ENCODE results near the gene OR4D10. TPM values are rescaled to one million over a fixed set of nuclear protein-coding genes. Genes with fewer than 3 reads are reported as not detected.

OR4D10 gene
- total and polyA plus RNA-seq, 9 of the 15 experiments (the other 6 are each of a cell fraction or from before 2014, with no cell fraction given): not detected

DNA sequence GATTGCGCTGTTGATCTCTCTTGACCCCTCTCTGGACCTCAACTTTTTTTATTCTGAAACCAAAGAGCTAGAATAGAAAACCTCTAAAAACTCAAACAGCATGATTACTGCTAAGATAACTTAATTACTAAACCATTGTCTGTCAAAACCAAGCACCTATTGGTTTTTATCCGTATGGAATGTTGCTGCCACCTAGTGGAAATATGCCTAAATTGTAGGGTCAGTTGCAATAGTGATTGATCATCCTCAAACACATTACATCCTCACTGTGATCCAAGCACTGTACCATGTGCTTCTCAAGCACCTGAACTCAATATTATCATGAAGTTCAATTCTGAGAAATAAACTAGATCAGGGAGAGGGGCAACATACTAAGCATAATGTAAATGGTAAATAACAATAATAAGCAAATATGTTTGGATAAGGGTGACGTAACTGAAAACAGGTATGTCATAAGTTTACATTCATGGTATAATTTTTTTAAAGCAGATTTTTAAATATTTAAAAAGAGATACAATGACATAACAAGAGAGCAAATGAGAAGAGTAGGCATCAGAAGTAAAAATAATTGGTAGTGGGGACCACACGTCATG is 43.1 kb upstream of the OR4D10 start:
- no peaks in the 10 kb centered on the region for H4K20me1 ChIP-seq (replicated peaks; ENCODE audit: control insufficient read depth, insufficient read depth, low read length)
- H3K9ac ChIP-seq (ENCODE audit: insufficient read depth in 1 of 2, low read depth in 2 of 2, low read length in 2 of 2): no peak overlapping the region
- FAIRE-seq (peak; percentile 88), ATAC-seq (peak; percentile 86), DNase-seq (ENCODE audit: extremely low read depth in 1 of 4, low spot score in 3 of 4) (peak; percentile 56 to 68 (median 66))
- H3K36me3 ChIP-seq (ENCODE audit: control insufficient read depth, insufficient read depth, low read length): no peaks in the 10 kb centered on the region
- POLR2A ChIA-PET: no interaction called here
- H3K27ac ChIP-seq (ENCODE audit: extremely low read depth, low read depth, low read length): no peak overlapping the region
- in situ Hi-C loops (cut with MboI) (loop anchor here (10.0 kb wide), 1 partner anchor 255 kb away; the partner anchor contains the start of gene DTX4), intact Hi-C loops (cut with micrococcal nuclease) (loop anchor here (1.0 to 5.0 kb wide), 4 partner anchors 143 to 259 kb away; no protein-coding TSS in a partner anchor)
- WGBS (ENCODE audit: insufficient coverage, low coverage, missing lambda C conversion rate): 23% methylated on average over 4 of the region's 4 CpGs
- no peaks in the 10 kb centered on the region for H3K9me3 ChIP-seq (replicated peaks; ENCODE audit: control insufficient read depth, insufficient read depth, low read depth, low read length)
- no peaks in the 10 kb centered on the region for H3K9me1 ChIP-seq (ENCODE audit: control insufficient read depth, insufficient read depth, low read length)
- H3K27me3 ChIP-seq (ENCODE audit: control insufficient read depth in 2 of 2, insufficient read depth in 2 of 2, low read length in 2 of 2): no peaks in the 10 kb centered on the region
- CTCF ChIA-PET (ENCODE audit: low intra/inter-chr PET ratio): interaction anchor here (0.6 to 2.2 kb wide), 3 partner anchors 258 to 377 kb away, joined by 3 to 12 read pairs (median 3); partner anchors contain the start of gene DTX4
- no peak overlapping the region for H3K4me3 ChIP-seq
- H2AFZ ChIP-seq (ENCODE audit: low read depth, low read length): no peak overlapping the region
- H3K4me1 ChIP-seq (replicated peaks in 1 of 2; ENCODE audit: control insufficient read depth in 2 of 2, insufficient read depth in 2 of 2, low read length in 2 of 2): no peaks in the 10 kb centered on the region
- no peaks in the 10 kb centered on the region for H3K79me2 ChIP-seq (ENCODE audit: control insufficient read depth, insufficient read depth, low read length)
- BruUV-seq (replicated peaks): no TSS peak
- H3K4me2 ChIP-seq (ENCODE audit: insufficient read depth, low read length): no peak overlapping the region
- TF ChIP-seq NFRKB (IDR thresholded peaks at IDR 0.05; ENCODE audit: low read depth): no peak
- TF ChIP-seq PBX2 (CRISPR knock-in tag; IDR thresholded peaks at IDR 0.05; ENCODE audit: low read depth): no peak
- TF ChIP-seq PBX2 (tag; conservative IDR thresholded peaks at IDR 0.05; ENCODE audit: low read depth): peak; percentile 67; the same call in 1 of the 2 replicates
- TF ChIP-seq SIRT6 (IDR thresholded peaks at IDR 0.05; ENCODE audit: low read depth, low read length): no peak
- no peak for TF ChIP-seq TEAD4 (IDR thresholded peaks at IDR 0.05; ENCODE audit: low read length)
- no peak for TF ChIP-seq TEAD4 (CRISPR knock-in tag; IDR thresholded peaks at IDR 0.05; ENCODE audit: borderline replicate concordance)
- no peak for TF ChIP-seq POU5F1 (IDR thresholded peaks at IDR 0.05; ENCODE audit: borderline replicate concordance, low read depth, low read length, partially characterized antibody)
- TF ChIP-seq, protein P1, sequence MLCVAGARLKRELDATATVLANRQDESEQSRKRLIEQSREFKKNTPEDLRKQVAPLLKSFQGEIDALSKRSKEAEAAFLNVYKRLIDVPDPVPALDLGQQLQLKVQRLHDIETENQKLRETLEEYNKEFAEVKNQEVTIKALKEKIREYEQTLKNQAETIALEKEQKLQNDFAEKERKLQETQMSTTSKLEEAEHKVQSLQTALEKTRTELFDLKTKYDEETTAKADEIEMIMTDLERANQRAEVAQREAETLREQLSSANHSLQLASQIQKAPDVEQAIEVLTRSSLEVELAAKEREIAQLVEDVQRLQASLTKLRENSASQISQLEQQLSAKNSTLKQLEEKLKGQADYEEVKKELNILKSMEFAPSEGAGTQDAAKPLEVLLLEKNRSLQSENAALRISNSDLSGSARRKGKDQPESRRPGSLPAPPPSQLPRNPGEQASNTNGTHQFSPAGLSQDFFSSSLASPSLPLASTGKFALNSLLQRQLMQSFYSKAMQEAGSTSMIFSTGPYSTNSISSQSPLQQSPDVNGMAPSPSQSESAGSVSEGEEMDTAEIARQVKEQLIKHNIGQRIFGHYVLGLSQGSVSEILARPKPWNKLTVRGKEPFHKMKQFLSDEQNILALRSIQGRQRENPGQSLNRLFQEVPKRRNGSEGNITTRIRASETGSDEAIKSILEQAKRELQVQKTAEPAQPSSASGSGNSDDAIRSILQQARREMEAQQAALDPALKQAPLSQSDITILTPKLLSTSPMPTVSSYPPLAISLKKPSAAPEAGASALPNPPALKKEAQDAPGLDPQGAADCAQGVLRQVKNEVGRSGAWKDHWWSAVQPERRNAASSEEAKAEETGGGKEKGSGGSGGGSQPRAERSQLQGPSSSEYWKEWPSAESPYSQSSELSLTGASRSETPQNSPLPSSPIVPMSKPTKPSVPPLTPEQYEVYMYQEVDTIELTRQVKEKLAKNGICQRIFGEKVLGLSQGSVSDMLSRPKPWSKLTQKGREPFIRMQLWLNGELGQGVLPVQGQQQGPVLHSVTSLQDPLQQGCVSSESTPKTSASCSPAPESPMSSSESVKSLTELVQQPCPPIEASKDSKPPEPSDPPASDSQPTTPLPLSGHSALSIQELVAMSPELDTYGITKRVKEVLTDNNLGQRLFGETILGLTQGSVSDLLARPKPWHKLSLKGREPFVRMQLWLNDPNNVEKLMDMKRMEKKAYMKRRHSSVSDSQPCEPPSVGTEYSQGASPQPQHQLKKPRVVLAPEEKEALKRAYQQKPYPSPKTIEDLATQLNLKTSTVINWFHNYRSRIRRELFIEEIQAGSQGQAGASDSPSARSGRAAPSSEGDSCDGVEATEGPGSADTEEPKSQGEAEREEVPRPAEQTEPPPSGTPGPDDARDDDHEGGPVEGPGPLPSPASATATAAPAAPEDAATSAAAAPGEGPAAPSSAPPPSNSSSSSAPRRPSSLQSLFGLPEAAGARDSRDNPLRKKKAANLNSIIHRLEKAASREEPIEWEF (CRISPR knock-in tag; IDR thresholded peaks at IDR 0.05): peak; percentile 86; the same call in 1 of the 2 replicates
- peak; percentile 55 for TF ChIP-seq MEIS2 (IDR thresholded peaks at IDR 0.05; ENCODE audit: partially characterized antibody)
- TF ChIP-seq TCF15 (CRISPR knock-in tag; IDR thresholded peaks at IDR 0.05): no peak
- TF ChIP-seq MITF (IDR thresholded peaks at IDR 0.05): no peak
- no peak for TF ChIP-seq ZNF12 (CRISPR knock-in tag; IDR thresholded peaks at IDR 0.05)
